H1 (cell line): ENCODE results near the gene PRR22. TPM values are rescaled to one million over a fixed set of nuclear protein-coding genes. Genes with fewer than 3 reads are reported as not detected.

Experiments
- CTCF ChIA-PET: fragments of 300-600 bp; sonication (Branson Sonifier 250); formaldehyde crosslinking; loops from one replicate; lab custom pipeline; 2021; ENCODE audit not compliant: partially characterized antibody; lab: Charles Lee
- POLR2A ChIA-PET: fragments of 300-600 bp; sonication (Branson Sonifier 250); formaldehyde crosslinking; loops from one replicate; lab custom pipeline; 2021; ENCODE audit warnings: inconsistent platforms; ENCODE audit not compliant: partially characterized antibody; lab: Charles Lee
- DNase-seq, 2 experiments: peaks; one replicate each; pipeline versions ENCODE4 v3.0.0 to v3.0.0-alpha.2; 2010 to 2022; ENCODE audit warnings: low spot score in 2 of 2, low read depth in 1 of 2, mixed read lengths in 1 of 2
- FAIRE-seq: peaks from 2 replicates; lab custom pipeline; 2011; peaks lifted over from hg19 to GRCh38; lab: Jason Lieb, UNC
- H2AFZ ChIP-seq: 2 replicates; pipeline ENCODE4 v1.8.1; 2012; ENCODE audit warnings: low read length, inconsistent platforms
- H2AK5ac ChIP-seq: 2 replicates; pipeline ENCODE4 v1.6.1; 2013; ENCODE audit warnings: low read depth, low read length
- H2BK120ac ChIP-seq: replicated peaks from 2 replicates; pipeline ENCODE3; 2013; ENCODE audit warnings: low read depth, low read length, inconsistent platforms
- H2BK12ac ChIP-seq: 2 replicates; pipeline ENCODE4 v1.6.1; 2013; ENCODE audit warnings: low read depth, low read length
- H2BK15ac ChIP-seq: 2 replicates; pipeline ENCODE4 v1.6.1; 2013; ENCODE audit warnings: low read length
- H2BK20ac ChIP-seq: 2 replicates; pipeline ENCODE4 v1.6.1; 2013; ENCODE audit warnings: low read length
- H2BK5ac ChIP-seq: 2 replicates; pipeline ENCODE4 v1.6.1; 2013; ENCODE audit warnings: low read depth, low read length
- H3K14ac ChIP-seq: 2 replicates; pipeline ENCODE4 v1.6.1; 2013; ENCODE audit warnings: inconsistent platforms; ENCODE audit not compliant: insufficient read length
- H3K18ac ChIP-seq: 2 replicates; pipeline ENCODE4 v1.6.1; 2013; ENCODE audit warnings: low read length; ENCODE audit errors: extremely low read depth
- H3K23ac ChIP-seq: 2 replicates; pipeline ENCODE4 v1.6.1; 2013; ENCODE audit warnings: inconsistent platforms; ENCODE audit not compliant: insufficient read length
- H3K23me2 ChIP-seq: 2 replicates; pipeline ENCODE4 v1.6.1; 2013; ENCODE audit warnings: low read depth, low read length
- H3K27ac ChIP-seq: 2 replicates; pipeline ENCODE4 v1.6.1; 2011; ENCODE audit warnings: low read depth, low read length, inconsistent platforms
- H3K27me3 ChIP-seq, 4 experiments: replicated peaks in 1 of 4; 1 replicate in 1 of 4; 2 replicates in 3 of 4; pipeline versions ENCODE4 v1.6.1 to v1.8.1; 2011 to 2013; ENCODE audit warnings: low read length in 3 of 4, mild to moderate bottlenecking in 3 of 4, inconsistent platforms in 2 of 4, mixed read lengths in 2 of 4, moderate library complexity in 1 of 4; ENCODE audit not compliant: control insufficient read depth in 3 of 4, insufficient read depth in 3 of 4; ENCODE audit errors: extremely low read depth in 1 of 4
- H3K36me3 ChIP-seq, 4 experiments: 2 replicates each; pipeline versions ENCODE4 v1.6.1 to v1.8.1; 2011 to 2013; ENCODE audit warnings: mild to moderate bottlenecking in 4 of 4, low read length in 3 of 4, moderate library complexity in 2 of 4, control low read depth in 1 of 4, inconsistent platforms in 1 of 4; ENCODE audit not compliant: insufficient read depth in 4 of 4, control insufficient read depth in 2 of 4
- H3K4ac ChIP-seq: replicated peaks from 2 replicates; pipeline ENCODE3; 2013; ENCODE audit warnings: low read length, low read depth, mixed read lengths, inconsistent platforms; ENCODE audit not compliant: insufficient read length
- H3K4me1 ChIP-seq, 4 experiments: replicated peaks in 1 of 4; 1 replicate in 1 of 4; 2 replicates in 3 of 4; pipeline versions ENCODE4 v1.6.1 to v1.8.1; 2011 to 2013; ENCODE audit warnings: low read length in 3 of 4, inconsistent platforms in 2 of 4, mixed read lengths in 1 of 4; ENCODE audit not compliant: insufficient read depth in 4 of 4, control insufficient read depth in 3 of 4
- H3K4me2 ChIP-seq, 2 experiments: 2 replicates each; pipeline versions ENCODE4 v1.6.1 to v1.8.1; 2011 to 2013; ENCODE audit warnings: low read depth in 2 of 2, low read length in 2 of 2, control low read depth in 1 of 2, inconsistent platforms in 1 of 2, mild to moderate bottlenecking in 1 of 2; ENCODE audit not compliant: insufficient read depth in 1 of 2
- H3K4me3 ChIP-seq, 4 experiments: fragments of 200-600, 300-600 bp in 1 of 4; sonication (generic), shearing (Covaris generic), sonication (Bioruptor Twin) in 1 of 4; 2 replicates each; pipeline versions ENCODE4 v1.5.1 to v1.8.1; 2011 to 2016; ENCODE audit warnings: low read length in 4 of 4, low read depth in 3 of 4, control low read depth in 2 of 4, inconsistent platforms in 2 of 4, mild to moderate bottlenecking in 2 of 4, mixed read lengths in 1 of 4, moderate library complexity in 1 of 4; ENCODE audit not compliant: insufficient read depth in 2 of 4; ENCODE audit errors: extremely low read depth in 1 of 4
- H3K56ac ChIP-seq: replicated peaks from 2 replicates; pipeline ENCODE3; 2013; ENCODE audit warnings: low read depth, mild to moderate bottlenecking, mixed read lengths, low read length, inconsistent platforms; ENCODE audit not compliant: insufficient read length
- H3K79me1 ChIP-seq: 2 replicates; pipeline ENCODE4 v1.6.1; 2013; ENCODE audit warnings: low read depth, low read length, control low read depth
- H3K79me2 ChIP-seq, 2 experiments: 2 replicates each; pipeline versions ENCODE4 v1.6.1 to v1.8.1; 2012 to 2013; ENCODE audit warnings: low read length in 2 of 2, mild to moderate bottlenecking in 2 of 2, inconsistent platforms in 1 of 2; ENCODE audit not compliant: insufficient read depth in 2 of 2, control insufficient read depth in 1 of 2
- H3K9ac ChIP-seq, 4 experiments: replicated peaks in 1 of 4; 1 replicate in 1 of 4; 2 replicates in 3 of 4; pipeline versions ENCODE4 v1.6.1 to v1.8.1; 2011 to 2013; ENCODE audit warnings: low read depth in 3 of 4, low read length in 3 of 4, control low read depth in 2 of 4, mild to moderate bottlenecking in 2 of 4, moderate library complexity in 2 of 4, inconsistent platforms in 1 of 4; ENCODE audit errors: extremely low read depth in 1 of 4
- H3K9me3 ChIP-seq, 2 experiments: 2 replicates each; pipeline versions ENCODE4 v1.6.1 to v1.8.1; 2012 to 2013; ENCODE audit warnings: mild to moderate bottlenecking in 2 of 2, moderate library complexity in 2 of 2, control low read depth in 1 of 2, inconsistent platforms in 1 of 2, low read depth in 1 of 2, low read length in 1 of 2, mixed read lengths in 1 of 2; ENCODE audit not compliant: insufficient read depth in 2 of 2
- H4K20me1 ChIP-seq, 2 experiments: replicated peaks in 1 of 2; 2 replicates each; pipeline versions ENCODE3 to v1.8.1; 2011 to 2013; ENCODE audit warnings: inconsistent platforms in 2 of 2, low read length in 2 of 2, mild to moderate bottlenecking in 1 of 2; ENCODE audit not compliant: insufficient read depth in 2 of 2, control insufficient read depth in 1 of 2
- H4K5ac ChIP-seq: 2 replicates; pipeline ENCODE4 v1.6.1; 2013; ENCODE audit warnings: low read length, low read depth, mixed read lengths, inconsistent platforms; ENCODE audit not compliant: insufficient read length
- H4K8ac ChIP-seq: 2 replicates; pipeline ENCODE4 v1.8.0; 2013; ENCODE audit warnings: mild to moderate bottlenecking, moderate library complexity, low read length, inconsistent platforms; ENCODE audit not compliant: insufficient read depth; ENCODE audit errors: extremely low read depth
- H4K91ac ChIP-seq: replicated peaks from 2 replicates; pipeline ENCODE3; 2013; ENCODE audit warnings: low read length, mixed read lengths, inconsistent platforms; ENCODE audit not compliant: insufficient read length
- CHD1 ChIP-seq: IDR thresholded peaks from 2 replicates; pipeline ENCODE4 v1.6.1; 2012; ENCODE audit warnings: low read depth, low read length, improper control_type of control experiment
- CREB1 ChIP-seq: IDR thresholded peaks from 2 replicates; pipeline ENCODE4 v1.6.1; 2012; ENCODE audit warnings: inconsistent platforms
- EZH2 ChIP-seq: fragments of 200-600 bp; sonication (generic); IDR thresholded peaks from 2 replicates; pipeline ENCODE4 v1.7.1; 2012; ENCODE audit warnings: low read depth, mild to moderate bottlenecking, moderate library complexity, low read length, inconsistent platforms; ENCODE audit not compliant: severe bottlenecking
- GABPA ChIP-seq: IDR thresholded peaks from 2 replicates; pipeline ENCODE4 v1.6.1; 2011; ENCODE audit warnings: mild to moderate bottlenecking, low read length, moderate library complexity, borderline replicate concordance; ENCODE audit not compliant: insufficient read depth
- MAX ChIP-seq: IDR thresholded peaks from 2 replicates; pipeline ENCODE4 v1.6.1; 2012; ENCODE audit warnings: inconsistent platforms
- SIX5 ChIP-seq: IDR thresholded peaks from 2 replicates; pipeline ENCODE4 v1.6.1; 2011; ENCODE audit warnings: mild to moderate bottlenecking, low read depth, low read length
- SRF ChIP-seq: IDR thresholded peaks from 2 replicates; pipeline ENCODE4 v1.6.1; 2011; ENCODE audit warnings: mild to moderate bottlenecking, low read depth, low read length, moderate library complexity
- TAF7 ChIP-seq: optimal IDR thresholded peaks from 2 replicates; pipeline ENCODE3; 2011; ENCODE audit warnings: low read depth, mild to moderate bottlenecking, inconsistent platforms, low read length, moderate library complexity, borderline replicate concordance
- TEAD4 ChIP-seq: IDR thresholded peaks from 2 replicates; pipeline ENCODE4 v1.6.1; 2012; ENCODE audit warnings: low read depth, low read length, inconsistent platforms, mixed read lengths
- WGBS, 2 experiments: shearing (Covaris generic) in 1 of 2; methylation state at CpG; one replicate each; pipeline versions ENCODE4 v1.1.6 to v1.1.7; 2013 to 2015; ENCODE audit warnings: low lambda C conversion rate in 2 of 2, mixed read lengths in 2 of 2, inconsistent platforms in 1 of 2, low coverage in 1 of 2, missing lambda C conversion rate in 1 of 2; ENCODE audit not compliant: insufficient replicate concordance in 2 of 2, insufficient coverage in 1 of 2, insufficient read length in 1 of 2; ENCODE audit errors: extremely low coverage in 1 of 2, missing lambda C conversion rate in 1 of 2; 5-methylcytosine and 5-hydroxymethylcytosine counted together
- polyA plus RNA-seq, 7 experiments: library from polyadenylated mRNA; depleted of rRNA in 3 of 7; stranded (reverse) in 5 of 7; unstranded in 2 of 7; fragments of >200 nt in 5 of 7; fragments of 200-250 nt in 2 of 7; gene quantifications; 1 replicate in 5 of 7; 2 replicates in 1 of 7; 4 replicates in 1 of 7; pipeline versions ENCODE4 v1.2.1 to v1.2.3, GENCODE V29; 2011 to 2013; ENCODE audit warnings: missing spikeins in 2 of 7, mixed read lengths in 2 of 7
- total RNA-seq: library from RNA; stranded (reverse); fragmentation: NEBNext Ultra II Directional; extraction: Animal tissue kit (Norgen Biotek cat#: 25700); gene quantifications from 2 replicates; pipeline ENCODE4 v1.2.1, GENCODE V29; 2021
- TF ChIP-seq, protein P1 (sequence below): IDR thresholded peaks from 2 replicates; pipeline ENCODE4 v1.6.1; 2011; ENCODE audit warnings: low read depth, mild to moderate bottlenecking, low read length; ENCODE audit not compliant: insufficient read depth

PRR22 gene
- total and polyA plus RNA-seq, 2 of the 8 experiments (the other 6 are each of a cell fraction or from before 2014, with no cell fraction given), result 1.9 to 2.1 TPM

DNA sequence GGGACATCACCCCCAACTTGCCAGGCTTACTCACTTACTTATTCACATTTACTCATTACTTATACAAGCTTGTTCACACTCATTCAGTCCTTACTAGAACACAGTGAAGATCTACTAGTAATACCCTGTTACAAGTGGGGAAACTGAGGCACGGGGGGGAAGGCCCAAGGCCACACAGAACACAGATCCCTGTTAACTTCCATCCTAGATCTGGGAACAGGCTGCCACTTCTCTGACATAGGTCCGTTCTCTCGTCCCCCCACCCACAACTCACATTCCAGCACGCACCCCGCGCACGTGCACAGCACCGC is 18.9 kb upstream of the PRR22 start:
- no peak overlapping the region for H3K23ac ChIP-seq
- TF ChIP-seq MAX, result peak; percentile 99
- TF ChIP-seq CREB1, result no peak
- TF ChIP-seq TAF7, result peak; percentile 5
- TF ChIP-seq EZH2, result peak; percentile 32
- TF ChIP-seq SRF, result no peak
- no peak for TF ChIP-seq CHD1
- TF ChIP-seq, protein P1, sequence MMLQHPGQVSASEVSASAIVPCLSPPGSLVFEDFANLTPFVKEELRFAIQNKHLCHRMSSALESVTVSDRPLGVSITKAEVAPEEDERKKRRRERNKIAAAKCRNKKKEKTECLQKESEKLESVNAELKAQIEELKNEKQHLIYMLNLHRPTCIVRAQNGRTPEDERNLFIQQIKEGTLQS, result no peak
- TF ChIP-seq GABPA, result no peak
- no peak for TF ChIP-seq SIX5
- peak; percentile 54; the same call in 1 of the 2 replicates for TF ChIP-seq TEAD4
- no peaks in the 10 kb centered on the region; a peak in 1 of 4 replicates for H3K79me2 ChIP-seq
- WGBS, 2 experiments, result 19% methylated on average over 8 of the region's 8 CpGs; no CpG with 5 or more reads in 1 of the 2 experiments
- ChIA-PET POLR2A (interaction anchor here (0.8 to 3.4 kb wide), 11 partner anchors 8 to 112 kb away, joined by 3 to 35 read pairs (median 6); partner anchors contain the start of genes CATSPERD, DUS3L, LONP1 and NDUFA11), CTCF (interaction anchor here (0.6 to 2.4 kb wide), 47 partner anchors 8 to 245 kb away, joined by 3 to 58 read pairs (median 5); partner anchors contain the start of genes CAPS, CATSPERD, DUS3L and LONP1)
- no peak overlapping the region for H4K8ac ChIP-seq
- no peaks in the 10 kb centered on the region for H3K9me3 ChIP-seq
- no peak overlapping the region for H3K14ac ChIP-seq
- H2BK5ac ChIP-seq, result peak overlapping the region; percentile 19; the same call in 1 of the 2 replicates
- H2AK5ac ChIP-seq, result no peak overlapping the region
- H3K56ac ChIP-seq, result no peak overlapping the region
- H2BK120ac ChIP-seq, result peak overlapping the region; percentile 12
- no peaks in the 10 kb centered on the region for H3K36me3 ChIP-seq
- peak overlapping the region; percentile 93; the same call in 1 of the 2 replicates for H2BK20ac ChIP-seq
- H2BK15ac ChIP-seq, result peak overlapping the region; percentile 92
- peaks cover 0 to 6% of the 10 kb centered on the region in 2 experiments for H4K20me1 ChIP-seq
- H3K79me1 ChIP-seq, result peaks cover 4% of the 10 kb centered on the region; the same call in 1 of the 2 replicates
- H3K4me2 ChIP-seq, result peak overlapping the region; percentile 0 to 68; a peak in 3 of 4 replicates
- H3K27ac ChIP-seq, result no peak overlapping the region
- H3K9ac ChIP-seq, result no peak overlapping the region; a peak in 1 of 7 replicates
- peaks cover 7% of the 10 kb centered on the region for H3K23me2 ChIP-seq
- H3K4me1 ChIP-seq, result peaks cover 0 to 18% (median 10%) of the 10 kb centered on the region in 4 experiments; a peak in 5 of 7 replicates
- H3K27me3 ChIP-seq, result peaks cover 2 to 16% (median 8%) of the 10 kb centered on the region in 4 experiments; a peak in 6 of 7 replicates
- DNase-seq (no peak), FAIRE-seq (no peak)
- H2BK12ac ChIP-seq, result peak overlapping the region; percentile 86; the same call in 1 of the 2 replicates
- H2AFZ ChIP-seq, result peak overlapping the region; percentile 69
- peak overlapping the region; percentile 74 for H3K4ac ChIP-seq
- H4K91ac ChIP-seq, result peak overlapping the region; percentile 95
- peak overlapping the region in 3 of 4 experiments; percentile 2 to 57 (median 26); a peak in 6 of 8 replicates for H3K4me3 ChIP-seq
- H3K18ac ChIP-seq, result peak overlapping the region; percentile 55
- H4K5ac ChIP-seq, result peak overlapping the region; percentile 57
